ENCODE results near the gene MYPOP. TPM values are rescaled to one million over a fixed set of nuclear protein-coding genes. Genes with fewer than 3 reads are reported as not detected.

Gene MYPOP
- total and polyA plus RNA-seq, 9 of the 15 experiments (the other 6 are each of a cell fraction or from before 2014, with no cell fraction given) = 0.32 to 7.6 (median 1.6) TPM

DNA sequence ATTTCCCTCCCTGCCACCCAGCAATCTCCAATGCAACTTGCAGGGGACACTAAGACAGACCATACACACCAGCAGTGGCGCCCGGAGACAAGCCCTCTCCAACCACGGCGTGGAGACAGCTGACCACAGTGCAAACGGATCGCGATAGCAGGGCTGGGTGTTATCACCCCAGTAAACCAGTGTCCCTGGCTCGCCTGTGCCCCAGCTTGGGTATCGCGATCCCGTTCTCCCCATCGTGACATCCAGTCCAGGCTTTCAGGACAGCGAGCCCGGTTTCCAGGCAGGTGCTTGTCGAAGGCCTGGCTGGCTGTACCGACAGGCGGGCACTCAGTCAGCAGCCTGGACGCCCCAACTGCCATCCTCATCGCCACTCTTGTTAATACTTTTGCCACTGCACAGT is 32.9 kb upstream of the MYPOP start:
- whole genome bisulfite sequencing (ENCODE audit: insufficient coverage, low coverage, missing lambda C conversion rate) = 2% methylated on average over 19 of the region's 19 CpGs
- peaks cover 16 to 50% of the 10 kb centered on the region in 2 experiments; a peak in 4 of 5 replicates for H3K27me3 ChIP-seq (ENCODE audit: control insufficient read depth in 2 of 2, insufficient read depth in 2 of 2, low read length in 2 of 2)

More for the DNA sequence above, 32.9 kb upstream of the MYPOP start:
- ATAC-seq (peak; percentile 67), FAIRE-seq (no peak), DNase-seq (ENCODE audit: extremely low read depth in 1 of 4, low spot score in 3 of 4) (no peak)
- Histone ChIP-seq H3K9ac (ENCODE audit: insufficient read depth in 1 of 2, low read depth in 2 of 2, low read length in 2 of 2) (peak overlapping the region in 1 of 2 experiments; percentile 50; a peak in 2 of 4 replicates), H4K20me1 (replicated peaks; ENCODE audit: control insufficient read depth, insufficient read depth, low read length) (no peaks in the 10 kb centered on the region; the same call in 1 of the 2 replicates), H3K79me2 (ENCODE audit: control insufficient read depth, insufficient read depth, low read length) (no peaks in the 10 kb centered on the region), H3K36me3 (ENCODE audit: control insufficient read depth, insufficient read depth, low read length) (no peaks in the 10 kb centered on the region), H3K4me3 (no peak overlapping the region), H3K4me2 (ENCODE audit: insufficient read depth, low read length) (no peak overlapping the region), H3K4me1 (replicated peaks in 1 of 2; ENCODE audit: control insufficient read depth in 2 of 2, insufficient read depth in 2 of 2, low read length in 2 of 2) (peaks cover 0 to 14% of the 10 kb centered on the region in 2 experiments; a peak in 3 of 5 replicates), H3K9me1 (ENCODE audit: control insufficient read depth, insufficient read depth, low read length) (no peaks in the 10 kb centered on the region), H2AFZ (ENCODE audit: low read depth, low read length) (no peak overlapping the region), H3K9me3 (replicated peaks; ENCODE audit: control insufficient read depth, insufficient read depth, low read depth, low read length) (no peaks in the 10 kb centered on the region), H3K27ac (ENCODE audit: extremely low read depth, low read depth, low read length) (no peak overlapping the region)
- in situ Hi-C loops (cut with MboI) = no loop called here
- POLR2A ChIA-PET = no interaction called here
- CTCF ChIA-PET (ENCODE audit: low intra/inter-chr PET ratio) = no interaction called here
- TF ChIP-seq, protein P1, sequence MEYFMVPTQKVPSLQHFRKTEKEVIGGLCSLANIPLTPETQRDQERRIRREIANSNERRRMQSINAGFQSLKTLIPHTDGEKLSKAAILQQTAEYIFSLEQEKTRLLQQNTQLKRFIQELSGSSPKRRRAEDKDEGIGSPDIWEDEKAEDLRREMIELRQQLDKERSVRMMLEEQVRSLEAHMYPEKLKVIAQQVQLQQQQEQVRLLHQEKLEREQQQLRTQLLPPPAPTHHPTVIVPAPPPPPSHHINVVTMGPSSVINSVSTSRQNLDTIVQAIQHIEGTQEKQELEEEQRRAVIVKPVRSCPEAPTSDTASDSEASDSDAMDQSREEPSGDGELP (CRISPR knock-in tag; IDR thresholded peaks at IDR 0.05; ENCODE audit: borderline replicate concordance) = peak; percentile 52; the same call in 1 of the 2 replicates
- TF ChIP-seq ZBED1 (IDR thresholded peaks at IDR 0.05) = peak; percentile 98
- TF ChIP-seq, protein P2, sequence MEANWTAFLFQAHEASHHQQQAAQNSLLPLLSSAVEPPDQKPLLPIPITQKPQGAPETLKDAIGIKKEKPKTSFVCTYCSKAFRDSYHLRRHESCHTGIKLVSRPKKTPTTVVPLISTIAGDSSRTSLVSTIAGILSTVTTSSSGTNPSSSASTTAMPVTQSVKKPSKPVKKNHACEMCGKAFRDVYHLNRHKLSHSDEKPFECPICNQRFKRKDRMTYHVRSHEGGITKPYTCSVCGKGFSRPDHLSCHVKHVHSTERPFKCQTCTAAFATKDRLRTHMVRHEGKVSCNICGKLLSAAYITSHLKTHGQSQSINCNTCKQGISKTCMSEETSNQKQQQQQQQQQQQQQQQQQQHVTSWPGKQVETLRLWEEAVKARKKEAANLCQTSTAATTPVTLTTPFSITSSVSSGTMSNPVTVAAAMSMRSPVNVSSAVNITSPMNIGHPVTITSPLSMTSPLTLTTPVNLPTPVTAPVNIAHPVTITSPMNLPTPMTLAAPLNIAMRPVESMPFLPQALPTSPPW (CRISPR knock-in tag; IDR thresholded peaks at IDR 0.05) = peak; percentile 4; the same call in 1 of the 2 replicates
- no peak for TF ChIP-seq U2AF2 (optimal IDR thresholded peaks at IDR 0.05; ENCODE audit: low read depth, low read length)
- intact Hi-C loops (cut with micrococcal nuclease) = no loop called here
- BruUV-seq (replicated peaks) = no TSS peak
